ENCODE measurements around the gene ACTG1. TPM values are rescaled to one million over a fixed set of nuclear protein-coding genes. Genes with fewer than 3 reads are reported as not detected.
A peak's percentile ranks its signal among the peaks of the same experiment; 100 is the strongest.

Gene ACTG1
- total and polyA plus RNA-seq, 9 of the 15 experiments (the other 6 are each of a cell fraction or from before 2014, with no cell fraction given): 224 to 1,775 (median 568) TPM

DNA sequence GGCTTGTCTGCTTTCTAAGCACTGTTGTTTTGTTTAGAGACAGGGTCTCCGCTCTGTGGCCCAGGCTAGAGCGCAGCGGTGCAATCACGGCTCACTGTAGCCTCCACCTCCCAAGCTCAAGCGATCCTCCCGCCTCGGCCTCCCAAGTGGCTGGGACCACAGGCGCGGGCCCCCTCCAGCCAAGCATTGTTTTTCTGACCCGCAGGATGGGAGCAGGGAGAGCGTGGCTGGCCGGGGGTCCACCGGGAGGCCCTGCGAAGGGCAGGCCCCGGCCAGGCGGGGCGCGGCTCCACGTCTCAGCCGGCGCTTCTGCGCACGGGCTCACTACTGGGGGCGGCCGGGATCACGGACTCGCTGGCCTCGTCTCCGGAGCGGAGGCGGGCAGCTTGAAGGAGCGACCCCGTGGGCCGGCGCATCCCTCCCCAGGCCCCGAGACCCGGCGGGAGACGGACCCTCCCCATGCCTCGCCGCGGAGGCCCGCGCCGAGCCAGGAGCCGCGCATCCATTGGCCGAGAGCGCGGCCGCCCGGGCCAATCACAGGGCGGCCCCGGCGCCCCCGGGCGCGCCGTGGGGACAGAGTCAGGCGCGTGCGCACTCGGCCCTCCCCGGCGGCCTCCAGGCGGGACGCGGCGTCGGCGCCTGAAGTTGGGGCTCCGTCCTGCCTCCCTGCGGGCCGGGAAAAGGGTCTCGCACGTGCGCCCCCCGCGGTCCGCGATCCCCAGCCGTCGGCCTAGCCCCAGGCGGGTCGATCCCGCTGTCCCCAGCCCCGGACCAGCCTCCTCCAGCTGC, 24.9 kb downstream of the ACTG1 start (continued):
- TF ChIP-seq IFI16 (CRISPR knock-in tag; IDR thresholded peaks at IDR 0.05) (no peak), ZNF77 (CRISPR knock-in tag; IDR thresholded peaks at IDR 0.05) (0 out of 2 replicates have a peak, but pooled peaks have one; percentile 14), MEIS2 (IDR thresholded peaks at IDR 0.05; ENCODE audit: partially characterized antibody) (peak; percentile 66), ATF1 (CRISPR knock-in tag; IDR thresholded peaks at IDR 0.05) (0 out of 2 replicates have a peak, but pooled peaks have one; percentile 8), ATF1 (tag; IDR thresholded peaks at IDR 0.05) (peak; percentile 57), POLR2AphosphoS5 (IDR thresholded peaks at IDR 0.05; ENCODE audit: control insufficient read depth, insufficient read depth, low read depth, low read length) (peak; percentile 81), ETV5 (CRISPR knock-in tag; IDR thresholded peaks at IDR 0.05; ENCODE audit: low read depth) (0 out of 2 replicates have a peak, but pooled peaks have one; percentile 47), SUPT5H (IDR thresholded peaks at IDR 0.05) (peak; percentile 85), SMAD1 (IDR thresholded peaks at IDR 0.05; ENCODE audit: low read depth, low read length, partially characterized antibody) (peak; percentile 55), HMG20B (CRISPR knock-in tag; IDR thresholded peaks at IDR 0.05) (no peak), GATAD2B (IDR thresholded peaks at IDR 0.05; ENCODE audit: borderline replicate concordance) (peak; percentile 73; the same call in 1 of the 2 replicates), ZKSCAN1 (IDR thresholded peaks at IDR 0.05; ENCODE audit: low read depth, low read length) (no peak), POLR2G (IDR thresholded peaks at IDR 0.05; ENCODE audit: low read depth, low read length) (peak; percentile 90), CBX1 (IDR thresholded peaks at IDR 0.05; ENCODE audit: low read depth) (peak; percentile 64; the same call in 1 of the 2 replicates), ZNF174 (CRISPR knock-in tag; IDR thresholded peaks at IDR 0.05) (no peak), NFYB (IDR thresholded peaks at IDR 0.05; ENCODE audit: extremely low read depth, insufficient read length) (peak; percentile 67), EP400 (IDR thresholded peaks at IDR 0.05) (peak; percentile 41; the same call in 1 of the 2 replicates), PHF8 (IDR thresholded peaks at IDR 0.05; ENCODE audit: borderline replicate concordance, low read length) (peak; percentile 92; the same call in 1 of the 2 replicates), FOXK1 (CRISPR knock-in tag; IDR thresholded peaks at IDR 0.05; ENCODE audit: borderline replicate concordance) (peak; percentile 79; the same call in 1 of the 2 replicates), NCOA6 (IDR thresholded peaks at IDR 0.05) (no peak), RNF2 (IDR thresholded peaks at IDR 0.05) (no peak), RBFOX2 (IDR thresholded peaks at IDR 0.05; ENCODE audit: low read depth, low read length) (peak; percentile 89), SAP30 (IDR thresholded peaks at IDR 0.05; ENCODE audit: borderline replicate concordance, insufficient read depth, low read depth, low read length, poor library complexity, severe bottlenecking) (peak; percentile 11)
- TF ChIP-seq, protein P1, sequence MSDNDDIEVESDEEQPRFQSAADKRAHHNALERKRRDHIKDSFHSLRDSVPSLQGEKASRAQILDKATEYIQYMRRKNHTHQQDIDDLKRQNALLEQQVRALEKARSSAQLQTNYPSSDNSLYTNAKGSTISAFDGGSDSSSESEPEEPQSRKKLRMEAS (CRISPR knock-in tag; IDR thresholded peaks at IDR 0.05): peak; percentile 79
- TF ChIP-seq, protein P2, sequence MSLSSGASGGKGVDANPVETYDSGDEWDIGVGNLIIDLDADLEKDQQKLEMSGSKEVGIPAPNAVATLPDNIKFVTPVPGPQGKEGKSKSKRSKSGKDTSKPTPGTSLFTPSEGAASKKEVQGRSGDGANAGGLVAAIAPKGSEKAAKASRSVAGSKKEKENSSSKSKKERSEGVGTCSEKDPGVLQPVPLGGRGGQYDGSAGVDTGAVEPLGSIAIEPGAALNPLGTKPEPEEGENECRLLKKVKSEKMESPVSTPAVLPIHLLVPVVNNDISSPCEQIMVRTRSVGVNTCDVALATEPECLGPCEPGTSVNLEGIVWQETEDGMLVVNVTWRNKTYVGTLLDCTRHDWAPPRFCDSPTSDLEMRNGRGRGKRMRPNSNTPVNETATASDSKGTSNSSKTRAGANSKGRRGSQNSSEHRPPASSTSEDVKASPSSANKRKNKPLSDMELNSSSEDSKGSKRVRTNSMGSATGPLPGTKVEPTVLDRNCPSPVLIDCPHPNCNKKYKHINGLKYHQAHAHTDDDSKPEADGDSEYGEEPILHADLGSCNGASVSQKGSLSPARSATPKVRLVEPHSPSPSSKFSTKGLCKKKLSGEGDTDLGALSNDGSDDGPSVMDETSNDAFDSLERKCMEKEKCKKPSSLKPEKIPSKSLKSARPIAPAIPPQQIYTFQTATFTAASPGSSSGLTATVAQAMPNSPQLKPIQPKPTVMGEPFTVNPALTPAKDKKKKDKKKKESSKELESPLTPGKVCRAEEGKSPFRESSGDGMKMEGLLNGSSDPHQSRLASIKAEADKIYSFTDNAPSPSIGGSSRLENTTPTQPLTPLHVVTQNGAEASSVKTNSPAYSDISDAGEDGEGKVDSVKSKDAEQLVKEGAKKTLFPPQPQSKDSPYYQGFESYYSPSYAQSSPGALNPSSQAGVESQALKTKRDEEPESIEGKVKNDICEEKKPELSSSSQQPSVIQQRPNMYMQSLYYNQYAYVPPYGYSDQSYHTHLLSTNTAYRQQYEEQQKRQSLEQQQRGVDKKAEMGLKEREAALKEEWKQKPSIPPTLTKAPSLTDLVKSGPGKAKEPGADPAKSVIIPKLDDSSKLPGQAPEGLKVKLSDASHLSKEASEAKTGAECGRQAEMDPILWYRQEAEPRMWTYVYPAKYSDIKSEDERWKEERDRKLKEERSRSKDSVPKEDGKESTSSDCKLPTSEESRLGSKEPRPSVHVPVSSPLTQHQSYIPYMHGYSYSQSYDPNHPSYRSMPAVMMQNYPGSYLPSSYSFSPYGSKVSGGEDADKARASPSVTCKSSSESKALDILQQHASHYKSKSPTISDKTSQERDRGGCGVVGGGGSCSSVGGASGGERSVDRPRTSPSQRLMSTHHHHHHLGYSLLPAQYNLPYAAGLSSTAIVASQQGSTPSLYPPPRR (CRISPR knock-in tag; IDR thresholded peaks at IDR 0.05; ENCODE audit: borderline replicate concordance): peak; percentile 57; the same call in 1 of the 2 replicates

Measured in K562 (cell line).